OCI-LY7 (cell line): ENCODE data around the gene PCDHGB6. TPM values are rescaled to one million over a fixed set of nuclear protein-coding genes. Genes with fewer than 3 reads are reported as not detected.

Experiments used
- BruUV-seq: library from RNA; stranded (reverse); fragments of 400-500 nt; replicated peaks from 2 replicates; lab custom pipeline; 2021; lab: Mats Ljungman, UMichigan
- CTCF ChIA-PET: fragments of 300-600 bp; sonication (Branson Sonifier 250); formaldehyde crosslinking; loops from one replicate; lab custom pipeline; 2022; ENCODE audit warnings: antibody characterized with exemption; ENCODE audit not compliant: unreplicated experiment; lab: Charles Lee
- POLR2A ChIA-PET: fragments of 300-600 bp; sonication (Branson Sonifier 250); formaldehyde crosslinking; loops from one replicate; lab custom pipeline; 2022; ENCODE audit warnings: antibody characterized with exemption; lab: Charles Lee
- DNase-seq: peaks from one replicate; pipeline ENCODE4 v3.0.0-alpha.2; 2015; ENCODE audit warnings: low spot score
- H2AFZ ChIP-seq: fragments of 200-600 bp; sonication (generic), shearing (Covaris generic); 2 replicates; pipeline ENCODE4 v1.6.1; 2014; ENCODE audit warnings: mild to moderate bottlenecking, antibody characterized with exemption, low read length, moderate library complexity
- H3K27ac ChIP-seq: fragments of 200-600 bp; sonication (generic); 2 replicates; pipeline ENCODE4 v1.5.1; 2014; ENCODE audit warnings: mixed run types, low read depth, mild to moderate bottlenecking, moderate library complexity, low read length, inconsistent platforms; ENCODE audit not compliant: poor library complexity, severe bottlenecking
- H3K36me3 ChIP-seq: fragments of 200-600 bp; sonication (generic); 2 replicates; pipeline ENCODE4 v1.6.1; 2014; ENCODE audit warnings: mild to moderate bottlenecking, antibody characterized with exemption, low read length, moderate library complexity, mixed read lengths; ENCODE audit not compliant: insufficient read depth
- H3K4me1 ChIP-seq: fragments of 200-600 bp; sonication (generic); 2 replicates; pipeline ENCODE4 v1.5.1; 2014; ENCODE audit warnings: mild to moderate bottlenecking, low read length; ENCODE audit not compliant: insufficient read depth, poor library complexity, severe bottlenecking
- H3K4me2 ChIP-seq: fragments of 200-600 bp; sonication (generic); 2 replicates; pipeline ENCODE4 v1.6.1; 2014; ENCODE audit warnings: mild to moderate bottlenecking, low read length
- H3K4me3 ChIP-seq: fragments of 200-600 bp; sonication (generic); 2 replicates; pipeline ENCODE4 v1.5.1; 2014; ENCODE audit warnings: mild to moderate bottlenecking, low read depth, low read length; ENCODE audit not compliant: poor library complexity, severe bottlenecking
- H3K79me2 ChIP-seq: fragments of 200-600 bp; sonication (generic); 2 replicates; pipeline ENCODE4 v1.6.1; 2016; ENCODE audit warnings: low read depth, mild to moderate bottlenecking, low read length, moderate library complexity, mixed read lengths; ENCODE audit not compliant: insufficient read depth
- H3K9me2 ChIP-seq: fragments of 200-600 bp; sonication (generic); 2 replicates; pipeline ENCODE4 v1.6.1; 2016; ENCODE audit warnings: mild to moderate bottlenecking, low read length, mixed read lengths; ENCODE audit not compliant: insufficient read depth
- H3K9me3 ChIP-seq: fragments of 200-600 bp; sonication (generic); 2 replicates; pipeline ENCODE4 v1.6.1; 2014; ENCODE audit warnings: mild to moderate bottlenecking, mixed run types, low read length, mixed read lengths
- H4K20me1 ChIP-seq: fragments of 200-600 bp; sonication (generic); 2 replicates; pipeline ENCODE4 v1.6.1; 2014; ENCODE audit warnings: mild to moderate bottlenecking, antibody characterized with exemption, low read length, moderate library complexity, mixed read lengths; ENCODE audit not compliant: insufficient read depth
- CTCF ChIP-seq: fragments of 200-600 bp; sonication (generic); conservative IDR thresholded peaks from 2 replicates; pipeline ENCODE4 v1.5.1; 2014; ENCODE audit warnings: mild to moderate bottlenecking, antibody characterized with exemption, low read length, moderate library complexity, mixed read lengths
- EZH2phosphoT487 ChIP-seq: fragments of 200-600 bp; sonication (generic); IDR thresholded peaks from 2 replicates; pipeline ENCODE4 v1.6.1; 2018; ENCODE audit warnings: low read depth, borderline replicate concordance, mild to moderate bottlenecking, mixed run types, antibody characterized with exemption, low read length, moderate library complexity, mixed read lengths
- intact Hi-C: fragments of 100-400 bp; cut with micrococcal nuclease; formaldehyde crosslinking; loops from one replicate; pipeline ENCODE4 v1.10.0; 2022; ENCODE audit not compliant: unreplicated experiment
- total RNA-seq, 2 experiments: library from RNA; depleted of rRNA in 1 of 2; stranded (reverse); fragments of >200 nt in 1 of 2; shearing (Covaris generic) in 1 of 2; gene quantifications; 2 replicates each; pipeline ENCODE4 v1.2.3, GENCODE V29; 2014 to 2022

Gene PCDHGB6
- total RNA-seq, 2 experiments from 2014 or later = 4.5 to 4.7 TPM

- intact Hi-C loops = no loop called here
- no peaks in the 10 kb centered on the region for H3K79me2 ChIP-seq
- H4K20me1 ChIP-seq = no peaks in the 10 kb centered on the region
- H2AFZ ChIP-seq = no peak overlapping the region
- ChIA-PET POLR2A (interaction anchor here (0.6 to 0.7 kb wide), 3 partner anchors 53 to 81 kb away, joined by 3 read pairs; no protein-coding TSS in a partner anchor), CTCF (no interaction called here)
- no peak overlapping the region for H3K27ac ChIP-seq
- TF ChIP-seq CTCF (no peak), EZH2phosphoT487 (no peak)
- peaks cover 7% of the 10 kb centered on the region for H3K4me1 ChIP-seq
- H3K4me3 ChIP-seq = no peak overlapping the region
- DNase-seq = no peak
- H3K9me3 ChIP-seq = no peaks in the 10 kb centered on the region
- no peak overlapping the region for H3K4me2 ChIP-seq
- no TSS peak for BruUV-seq
- H3K36me3 ChIP-seq = no peaks in the 10 kb centered on the region
- no peaks in the 10 kb centered on the region for H3K9me2 ChIP-seq
Observed at GRCh38 chr5:141422742-141423291, 15.0 kb downstream of the PCDHGB6 start.

- Histone ChIP-seq H3K4me3 (no peak overlapping the region), H3K4me2 (no peak overlapping the region), H3K4me1 (no peaks in the 10 kb centered on the region), H3K9me3 (no peaks in the 10 kb centered on the region), H2AFZ (no peak overlapping the region), H4K20me1 (no peaks in the 10 kb centered on the region), H3K79me2 (no peaks in the 10 kb centered on the region), H3K9me2 (no peaks in the 10 kb centered on the region), H3K36me3 (no peaks in the 10 kb centered on the region), H3K27ac (no peak overlapping the region)
- DNase-seq = no peak
- TF ChIP-seq CTCF = no peak
- TF ChIP-seq EZH2phosphoT487 = no peak
- ChIA-PET CTCF (interaction anchor here (1.7 kb wide), 1 partner anchor 136 kb away, joined by 3 read pairs; no protein-coding TSS in a partner anchor), POLR2A (interaction anchor here (0.6 to 0.7 kb wide), 3 partner anchors 18 to 140 kb away, joined by 3 to 4 read pairs (median 4); no protein-coding TSS in a partner anchor)
- intact Hi-C loops = no loop called here
- no TSS peak for BruUV-seq
Observed at GRCh38 chr5:141427783-141428426, 20.1 kb downstream of the PCDHGB6 start.
